HUES6 (cell line): Measurements from ENCODE around the gene NCOA6.
"Not testable (repeated sequence)": the region's sequence is repeated elsewhere in the genome, so short reads cannot be mapped to it uniquely, and the experiment has no call there.

Experiments used
- H3K27ac ChIP-seq: 2 replicates; pipeline ENCODE4 v1.7.0; 2013; ENCODE audit warnings: low read depth, mild to moderate bottlenecking, low read length, inconsistent platforms
- H3K27me3 ChIP-seq: 2 replicates; pipeline ENCODE4 v1.6.1; 2013; ENCODE audit warnings: low read length; ENCODE audit not compliant: control insufficient read depth, insufficient read depth
- H3K36me3 ChIP-seq: 2 replicates; pipeline ENCODE4 v1.6.1; 2013; ENCODE audit warnings: low read length; ENCODE audit not compliant: control insufficient read depth, insufficient read depth
- H3K4me1 ChIP-seq: 2 replicates; pipeline ENCODE4 v1.6.1; 2013; ENCODE audit warnings: low read length; ENCODE audit not compliant: control insufficient read depth, insufficient read depth
- H3K4me3 ChIP-seq: 2 replicates; pipeline ENCODE4 v1.5.1; 2013; ENCODE audit warnings: low read depth, low read length
- H3K9ac ChIP-seq: one replicate; pipeline ENCODE4 v1.6.1; 2013; ENCODE audit warnings: mild to moderate bottlenecking, low read length
- H3K9me3 ChIP-seq: 2 replicates; pipeline ENCODE4 v1.6.1; 2013; ENCODE audit warnings: low read depth, low read length; ENCODE audit not compliant: control insufficient read depth, insufficient read depth

Gene NCOA6

GRCh38 chr20:34720266-34720665 lies 105.2 kb downstream of the NCOA6 start:
- no peak overlapping the region for H3K9ac ChIP-seq
- peaks cover 10% of the 10 kb centered on the region for H3K36me3 ChIP-seq
- no peak overlapping the region for H3K4me3 ChIP-seq

GRCh38 chr20:34719242-34720017 lies 106.0 kb downstream of the NCOA6 start:
- not testable (repeated sequence) for H3K36me3 ChIP-seq, H3K4me1 ChIP-seq, H3K4me3 ChIP-seq, H3K9ac ChIP-seq, H3K9me3 ChIP-seq, H3K27ac ChIP-seq, H3K27me3 ChIP-seq

More at GRCh38 chr20:34720266-34720665, 105.2 kb downstream of the NCOA6 start:
- Histone ChIP-seq H3K27ac (no peak overlapping the region), H3K27me3 (no peaks in the 10 kb centered on the region), H3K9me3 (no peaks in the 10 kb centered on the region), H3K4me1 (no peaks in the 10 kb centered on the region)

- no peaks in the 10 kb centered on the region; the same call in 1 of the 2 replicates for H3K36me3 ChIP-seq
- no peak overlapping the region for H3K9ac ChIP-seq
- H3K9me3 ChIP-seq = no peaks in the 10 kb centered on the region
- H3K4me1 ChIP-seq = no peaks in the 10 kb centered on the region
- no peak overlapping the region for H3K27ac ChIP-seq
- no peaks in the 10 kb centered on the region for H3K27me3 ChIP-seq
- H3K4me3 ChIP-seq = no peak overlapping the region
These were observed 108.0 kb downstream of the NCOA6 start for GRCh38 chr20:34717230-34718095.

- peaks cover 5% of the 10 kb centered on the region; the same call in 1 of the 2 replicates for H3K27me3 ChIP-seq
- H3K36me3 ChIP-seq = no peaks in the 10 kb centered on the region; the same call in 1 of the 2 replicates
- no peak overlapping the region for H3K9ac ChIP-seq
- H3K9me3 ChIP-seq = no peaks in the 10 kb centered on the region
- H3K4me1 ChIP-seq = no peaks in the 10 kb centered on the region
- no peak overlapping the region for H3K27ac ChIP-seq
- H3K4me3 ChIP-seq = no peak overlapping the region
These were observed 108.6 kb downstream of the NCOA6 start for GRCh38 chr20:34716921-34717229.

- Histone ChIP-seq H3K36me3 (no peaks in the 10 kb centered on the region; the same call in 1 of the 2 replicates), H3K4me3 (no peak overlapping the region), H3K4me1 (no peaks in the 10 kb centered on the region), H3K27ac (no peak overlapping the region), H3K9ac (no peak overlapping the region), H3K9me3 (no peaks in the 10 kb centered on the region), H3K27me3 (peaks cover 20% of the 10 kb centered on the region)
These were observed 110.1 kb downstream of the NCOA6 start for GRCh38 chr20:34715384-34715783.

- H3K4me3 ChIP-seq = not testable (repeated sequence)
These were observed 111.4 kb downstream of the NCOA6 start for GRCh38 chr20:34713944-34714515.

GRCh38 chr20:34713194-34713943 lies 112.1 kb downstream of the NCOA6 start:
- no peaks in the 10 kb centered on the region; the same call in 1 of the 2 replicates for H3K36me3 ChIP-seq

More at GRCh38 chr20:34713944-34714515, 111.4 kb downstream of the NCOA6 start:
- H3K36me3 ChIP-seq, H3K9ac ChIP-seq, H3K9me3 ChIP-seq, H3K27ac ChIP-seq, H3K4me1 ChIP-seq: not testable (repeated sequence)
- H3K27me3 ChIP-seq = peaks cover 28% of the 10 kb centered on the region

GRCh38 chr20:34712525-34713192 lies 112.8 kb downstream of the NCOA6 start:
- peaks cover 32% of the 10 kb centered on the region for H3K27me3 ChIP-seq
- no peaks in the 10 kb centered on the region for H3K4me1 ChIP-seq

More at GRCh38 chr20:34713194-34713943, 112.1 kb downstream of the NCOA6 start:
- Histone ChIP-seq H3K27ac (no peak overlapping the region), H3K4me1 (no peaks in the 10 kb centered on the region), H3K4me3 (no peak overlapping the region), H3K9me3 (no peaks in the 10 kb centered on the region), H3K27me3 (peaks cover 28% of the 10 kb centered on the region), H3K9ac (no peak overlapping the region)

GRCh38 chr20:34711813-34712430 lies 113.5 kb downstream of the NCOA6 start:
- Histone ChIP-seq H3K27ac (no peak overlapping the region), H3K4me3 (no peak overlapping the region), H3K36me3 (no peaks in the 10 kb centered on the region; the same call in 1 of the 2 replicates), H3K27me3 (peaks cover 32% of the 10 kb centered on the region), H3K9ac (no peak overlapping the region), H3K9me3 (no peaks in the 10 kb centered on the region), H3K4me1 (no peaks in the 10 kb centered on the region)

More at GRCh38 chr20:34712525-34713192, 112.8 kb downstream of the NCOA6 start:
- no peaks in the 10 kb centered on the region for H3K9me3 ChIP-seq
- H3K9ac ChIP-seq = no peak overlapping the region
- no peaks in the 10 kb centered on the region; the same call in 1 of the 2 replicates for H3K36me3 ChIP-seq
- no peak overlapping the region for H3K4me3 ChIP-seq
- H3K27ac ChIP-seq = no peak overlapping the region
